Measurements from ENCODE around the gene DSP.

The DSP gene

GRCh38 chr6:7541175-7542064 is at the start of gene DSP:
TSS of gene DSP (plus strand) at chr6:7541671. CDS start at chr6:7541916, 245 bp downstream.
- DNase-seq, result no peak

GRCh38 chr6:7493866-7494265 is 47.6 kb upstream of the DSP start:
- DNase-seq, result no peak

- no peak for DNase-seq
These were observed 46.8 kb upstream of the DSP start for GRCh38 chr6:7494638-7495037.

- no peak for DNase-seq
These were observed 45.1 kb upstream of the DSP start for GRCh38 chr6:7496266-7496875.

- no peak for DNase-seq
These were observed 40.7 kb upstream of the DSP start for GRCh38 chr6:7500752-7501282.

GRCh38 chr6:7502743-7503142 is 38.7 kb upstream of the DSP start:
- no peak for DNase-seq

GRCh38 chr6:7504041-7504440 is 37.4 kb upstream of the DSP start:
- DNase-seq, result no peak

- no peak for DNase-seq
These were observed 36.2 kb upstream of the DSP start for GRCh38 chr6:7505189-7505699.

- no peak for DNase-seq
These were observed 33.9 kb upstream of the DSP start for GRCh38 chr6:7507600-7507999.

- DNase-seq, result no peak
These were observed 29.2 kb upstream of the DSP start for GRCh38 chr6:7512320-7512719.

GRCh38 chr6:7513529-7513928 is 27.9 kb upstream of the DSP start:
- DNase-seq, result no peak

GRCh38 chr6:7515363-7515762 is 26.1 kb upstream of the DSP start:
- no peak for DNase-seq

- DNase-seq, result no peak
These were observed 22.6 kb upstream of the DSP start for GRCh38 chr6:7518877-7519276.

- no peak for DNase-seq
These were observed 18.6 kb upstream of the DSP start for GRCh38 chr6:7522873-7523272.

GRCh38 chr6:7523922-7524321 is 17.5 kb upstream of the DSP start:
- no peak for DNase-seq

- DNase-seq, result no peak
These were observed 14.7 kb upstream of the DSP start for GRCh38 chr6:7526755-7527154.

- DNase-seq, result no peak
These were observed 12.9 kb upstream of the DSP start for GRCh38 chr6:7528565-7528964.

- no peak for DNase-seq
These were observed 12.3 kb upstream of the DSP start for GRCh38 chr6:7529141-7529540.

- DNase-seq, result no peak
These were observed 9.2 kb upstream of the DSP start for GRCh38 chr6:7532232-7532631.

GRCh38 chr6:7532821-7533220 is 8.7 kb upstream of the DSP start:
- no peak for DNase-seq

GRCh38 chr6:7534192-7534591 is 7.3 kb upstream of the DSP start:
- no peak for DNase-seq

GRCh38 chr6:7535498-7535897 is 6.0 kb upstream of the DSP start:
- DNase-seq, result no peak

- DNase-seq, result no peak
These were observed 3.8 kb upstream of the DSP start for GRCh38 chr6:7537565-7538174.

GRCh38 chr6:7538484-7538883 is 3.0 kb upstream of the DSP start:
- no peak for DNase-seq
